GM11168 (cell line): Measurements from ENCODE around the gene MDN1.
"Not testable (repeated sequence)": the region's sequence is repeated elsewhere in the genome, so short reads cannot be mapped to it uniquely, and the experiment has no call there.

Experiments used
- in situ Hi-C: fragments of 300-500 bp; cut with MboI; formaldehyde crosslinking; loops from one replicate; pipeline ENCODE4 v1.12.0; 2022; ENCODE audit warnings: low sequenced_read_pairs; ENCODE audit not compliant: unreplicated experiment

MDN1 gene

DNA sequence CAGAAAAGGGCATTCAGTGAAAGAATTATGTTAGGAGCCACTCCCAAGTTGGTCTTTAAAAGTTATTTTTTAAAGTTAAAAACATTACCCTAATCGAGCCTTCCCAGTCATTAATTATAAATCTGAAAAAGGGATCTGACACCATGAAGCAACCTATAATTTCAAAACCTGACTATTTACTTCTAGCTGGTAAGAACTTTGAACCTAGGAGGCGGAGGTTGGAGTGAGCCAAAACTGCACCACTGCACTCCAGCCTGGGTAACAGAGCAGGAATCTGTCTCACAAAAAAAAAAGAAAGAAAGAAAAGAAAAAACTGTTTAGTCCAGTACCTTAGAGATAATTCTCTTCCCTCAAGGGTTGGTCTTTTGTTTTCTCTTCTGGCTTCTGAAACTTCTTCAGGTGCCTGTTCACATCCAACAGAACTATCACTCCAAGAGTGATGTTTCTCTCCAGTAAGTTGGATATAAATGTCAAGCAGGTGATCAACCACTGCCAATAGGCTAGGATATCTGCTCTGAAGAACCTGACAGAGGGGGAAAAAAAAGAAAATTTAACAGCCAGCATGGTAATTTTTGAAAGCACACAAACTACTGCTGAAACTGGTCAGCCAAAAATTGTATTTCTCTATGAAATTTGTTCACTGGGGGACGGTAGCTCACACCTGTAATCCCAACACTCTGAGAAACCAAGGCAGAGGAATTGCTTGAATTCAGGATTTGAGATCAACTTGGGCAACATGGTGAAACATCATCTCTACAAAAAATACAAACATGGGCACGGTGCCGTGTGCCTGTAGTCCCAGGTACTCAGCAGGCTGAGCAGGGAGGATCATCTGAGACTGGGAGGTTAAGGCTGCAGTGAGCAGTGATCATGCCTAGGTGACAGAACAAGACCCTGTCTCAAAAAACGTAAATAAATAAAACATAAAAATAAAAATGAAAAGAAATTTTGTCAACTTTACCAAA is 38.2 kb downstream of the MDN1 start:
- in situ Hi-C loops = loop anchor here (5.0 kb wide), 1 partner anchor 94 kb away; no protein-coding TSS in a partner anchor

DNA sequence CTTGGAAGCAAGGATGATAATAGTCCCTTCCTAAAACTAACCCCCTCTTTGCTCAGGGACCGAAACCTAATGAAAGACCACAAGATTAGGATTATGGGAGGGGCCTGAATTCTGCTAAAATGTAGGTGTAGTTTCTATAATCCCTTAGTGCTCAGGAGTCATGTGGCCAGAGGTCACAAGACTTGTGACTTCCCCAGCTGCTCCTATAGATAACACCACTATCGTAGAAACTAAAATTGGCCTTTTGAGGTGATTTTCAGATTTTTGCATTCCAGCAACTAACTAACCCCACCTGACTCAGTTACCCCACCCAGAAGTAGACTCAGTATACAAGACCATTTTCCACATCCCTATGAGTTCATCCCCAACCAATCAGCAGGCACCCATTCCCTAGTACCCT is 42.1 kb downstream of the MDN1 start:
- in situ Hi-C loops = no loop called here

DNA sequence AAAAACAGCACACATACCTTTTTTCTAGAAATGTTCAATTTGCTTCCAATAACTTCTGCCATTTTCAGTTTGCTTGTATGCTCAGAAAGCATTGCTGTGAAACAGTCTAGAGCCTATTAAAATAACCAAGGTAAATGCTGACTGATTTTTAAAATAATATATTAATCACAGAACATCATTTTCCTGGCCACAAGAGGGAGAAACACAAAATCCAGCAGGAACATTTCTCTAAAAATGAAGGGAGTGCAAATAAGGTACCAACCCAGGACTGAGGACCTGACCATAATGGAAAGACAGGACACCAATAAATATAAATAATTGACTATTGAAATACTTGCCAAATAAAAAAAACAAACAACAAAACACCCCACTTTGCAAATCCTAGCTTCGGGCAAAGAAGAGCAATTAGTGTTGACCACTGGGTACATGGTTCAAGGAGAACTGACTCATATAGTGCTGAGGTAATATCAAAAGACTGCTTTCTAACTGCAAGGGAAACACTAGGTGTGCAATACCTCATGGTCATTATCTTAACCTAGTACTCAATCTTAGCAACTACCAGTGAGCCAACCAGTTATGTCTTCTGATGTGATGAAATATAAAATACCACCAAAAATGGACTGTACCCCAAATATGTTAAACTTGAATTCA is 42.9 kb downstream of the MDN1 start:
- in situ Hi-C loops = no loop called here

DNA sequence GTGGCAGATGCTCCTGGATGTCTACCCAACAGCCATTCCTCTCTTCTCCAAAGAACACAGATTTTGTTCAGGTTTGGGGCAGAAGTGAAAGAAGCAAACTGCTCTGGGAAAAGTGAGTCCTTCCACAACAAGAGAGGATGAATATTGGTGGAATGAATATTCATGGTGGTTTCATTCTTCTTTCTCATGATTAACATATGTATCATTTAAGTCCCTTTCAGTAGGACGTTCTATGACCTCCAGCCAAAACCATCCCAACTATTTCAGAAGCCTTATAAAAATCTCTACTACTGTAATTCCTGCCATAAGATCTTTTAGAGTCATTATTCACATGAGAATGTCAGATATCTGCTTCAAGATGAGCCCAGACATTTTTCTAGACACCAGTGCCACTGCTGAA is 44.4 kb downstream of the MDN1 start:
- in situ Hi-C loops = no loop called here

DNA sequence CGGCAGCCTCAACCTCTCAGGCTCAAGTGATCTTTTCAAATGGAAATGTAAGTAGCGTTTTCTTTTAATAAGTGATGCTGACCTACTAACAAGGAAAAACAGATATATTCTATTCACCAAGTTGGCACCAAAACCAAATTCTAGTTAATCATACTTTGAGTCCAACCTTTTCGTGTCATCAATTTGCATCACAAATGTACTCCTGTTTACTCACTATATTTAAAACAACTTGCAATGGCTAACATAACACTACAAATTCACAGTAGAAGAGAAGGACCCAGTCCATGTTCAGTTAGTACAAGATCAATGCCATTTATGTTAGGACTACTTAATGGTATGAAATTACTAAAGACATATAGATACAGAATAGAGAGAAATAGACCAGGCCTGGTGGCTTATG is 50.0 kb downstream of the MDN1 start:
- in situ Hi-C loops = no loop called here

DNA sequence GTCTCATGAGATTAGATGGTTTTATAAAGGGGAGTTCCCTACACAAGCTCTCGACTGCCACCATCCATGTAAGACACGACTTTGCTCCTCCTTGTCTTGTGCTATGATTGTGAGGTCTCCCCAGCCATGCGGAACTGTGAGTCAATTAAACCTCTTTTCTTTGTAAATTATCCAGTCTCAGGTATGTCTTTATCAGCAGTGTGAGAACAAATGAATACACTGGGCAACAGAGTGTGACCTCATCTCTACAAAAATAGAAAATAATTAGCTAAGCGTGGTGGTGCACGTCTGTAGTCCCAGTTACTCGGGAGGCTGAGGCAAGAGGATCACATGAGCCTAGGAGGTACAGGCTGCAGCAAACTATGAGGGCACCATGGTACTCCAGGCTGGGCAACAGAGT is 51.3 kb downstream of the MDN1 start:
- in situ Hi-C loops = no loop called here

DNA sequence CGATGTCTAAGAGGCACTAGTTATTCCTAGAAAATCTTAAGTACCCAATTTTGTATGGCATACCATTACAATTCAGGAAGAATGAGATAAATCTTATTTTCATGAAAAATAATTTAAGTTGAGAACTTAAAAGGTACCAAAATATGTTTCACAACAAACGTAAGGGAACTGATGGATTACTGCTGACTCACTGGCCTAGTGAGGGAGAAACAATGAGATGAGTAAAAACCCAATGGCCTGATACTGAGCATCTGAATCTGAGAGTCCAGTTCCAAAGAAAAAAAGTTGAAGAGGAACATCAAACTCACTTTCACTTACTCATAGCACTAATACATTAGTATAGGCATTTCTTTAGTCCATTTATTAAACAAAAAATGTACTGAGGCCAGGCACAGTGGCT is 56.0 kb downstream of the MDN1 start:
- in situ Hi-C loops = no loop called here

DNA sequence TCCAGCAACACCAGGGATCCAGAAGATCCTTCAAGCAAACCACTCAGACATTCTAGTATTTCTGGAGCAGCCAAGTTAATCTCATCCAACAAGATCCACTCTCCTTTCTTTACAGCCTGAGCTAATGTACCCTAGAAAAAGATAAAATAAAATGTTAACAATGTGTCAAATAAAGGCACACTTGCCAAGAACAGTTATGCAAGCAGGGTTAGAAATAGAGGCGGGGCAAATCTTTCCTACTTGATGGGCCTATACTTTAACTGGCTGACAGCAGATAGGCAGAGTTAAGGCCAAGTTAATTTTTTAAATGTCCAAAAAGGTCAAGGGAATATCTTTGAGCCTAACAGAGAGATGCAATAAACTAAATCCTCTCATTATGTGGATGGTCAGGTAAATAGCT is 60.8 kb downstream of the MDN1 start:
- in situ Hi-C loops = no loop called here

DNA sequence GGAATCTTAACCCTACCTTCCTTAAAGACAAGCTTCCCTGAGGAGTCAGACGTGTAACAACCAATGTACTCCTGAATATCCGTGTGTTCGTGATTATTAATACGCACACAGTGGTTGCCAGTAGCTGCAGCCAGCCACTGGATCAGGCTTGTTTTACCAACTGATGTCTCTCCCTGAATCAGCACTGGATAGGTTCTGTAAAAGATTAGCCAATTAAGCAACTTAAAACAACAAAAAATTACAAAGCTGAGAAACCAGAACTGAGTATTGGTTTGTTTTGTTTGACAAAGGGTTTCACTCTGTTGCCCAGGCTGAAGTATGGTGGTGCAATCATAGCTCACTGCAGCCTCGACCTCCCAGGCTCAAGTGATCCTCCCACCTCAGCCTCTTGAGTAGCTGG is 69.3 kb downstream of the MDN1 start:
- in situ Hi-C loops = no loop called here

DNA sequence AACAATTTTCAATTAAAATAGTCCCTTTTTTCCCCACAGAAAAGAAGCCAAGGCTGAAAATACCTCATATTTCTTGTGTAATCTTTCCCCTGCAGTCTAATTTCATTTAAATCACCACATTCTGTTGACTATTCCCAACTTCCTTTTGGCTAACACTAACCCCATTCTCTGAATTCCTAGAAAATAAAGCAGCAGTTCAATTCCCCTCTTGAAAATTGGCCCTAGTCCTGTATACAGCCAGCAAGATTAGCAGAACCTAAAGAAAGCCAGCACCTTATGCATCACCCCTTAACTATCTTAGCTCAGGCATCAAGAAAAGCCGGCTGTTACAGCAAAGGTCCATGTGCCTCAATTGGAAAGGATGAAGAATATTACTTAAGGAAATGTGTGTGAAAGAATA is 69.7 kb downstream of the MDN1 start:
- in situ Hi-C loops = no loop called here

DNA sequence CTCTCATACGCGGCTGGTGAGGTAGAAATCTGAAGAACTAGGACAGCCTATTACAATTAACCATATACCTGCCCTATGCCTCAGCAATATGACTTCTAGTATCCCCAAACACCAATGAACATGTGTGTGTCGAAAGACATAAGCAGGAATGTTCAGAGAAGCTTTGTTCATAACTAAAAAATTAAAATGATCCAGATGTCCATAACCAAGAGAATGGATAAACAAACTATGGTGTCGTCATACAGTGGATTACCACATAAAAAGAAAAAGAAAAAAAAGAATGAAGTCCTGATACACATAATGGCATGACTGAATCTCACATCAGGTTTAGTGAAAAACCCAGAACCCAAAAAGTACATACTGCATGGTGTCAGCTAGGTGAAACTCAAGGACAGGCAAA is 73.9 kb downstream of the MDN1 start:
- in situ Hi-C loops = no loop called here

DNA sequence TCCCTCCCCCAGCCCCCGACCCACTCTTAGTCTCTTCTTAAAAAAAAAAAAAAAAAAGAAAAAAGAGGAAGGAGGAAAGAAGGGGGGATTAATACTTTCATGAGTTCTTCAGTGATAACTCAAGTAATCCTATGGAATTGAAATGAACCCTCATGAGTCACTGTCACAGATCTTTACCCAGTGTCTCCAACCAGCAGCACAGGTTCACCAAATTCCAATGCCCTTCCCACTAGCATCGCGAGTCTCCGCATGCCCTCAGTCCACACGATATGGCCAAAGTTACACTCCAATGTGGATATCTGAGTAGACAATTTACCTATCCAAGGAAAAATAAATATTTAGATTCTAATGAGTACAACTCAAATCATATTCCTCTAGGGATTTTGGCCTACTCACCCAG is 74.5 kb downstream of the MDN1 start:
- in situ Hi-C loops = no loop called here

DNA sequence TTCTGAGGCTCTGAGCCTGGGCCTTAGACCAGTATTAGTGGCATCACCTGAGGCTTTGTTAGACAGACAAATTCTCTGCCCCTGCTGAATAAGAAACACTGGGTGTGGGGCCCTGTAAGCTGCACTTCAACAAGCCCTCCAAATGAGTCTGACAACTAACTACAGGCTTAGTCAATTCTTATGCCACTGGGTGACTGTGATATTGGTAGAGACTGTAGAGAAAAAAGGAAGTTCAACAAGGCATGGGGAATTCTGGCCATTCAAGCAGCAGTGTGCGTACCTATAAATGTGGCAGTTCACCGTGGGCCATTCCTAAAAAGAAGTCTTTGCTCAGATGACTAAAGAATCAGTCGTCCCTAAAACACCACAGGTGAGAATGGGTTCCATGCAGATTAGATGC is 82.7 kb downstream of the MDN1 start:
- in situ Hi-C loops = no loop called here

DNA sequence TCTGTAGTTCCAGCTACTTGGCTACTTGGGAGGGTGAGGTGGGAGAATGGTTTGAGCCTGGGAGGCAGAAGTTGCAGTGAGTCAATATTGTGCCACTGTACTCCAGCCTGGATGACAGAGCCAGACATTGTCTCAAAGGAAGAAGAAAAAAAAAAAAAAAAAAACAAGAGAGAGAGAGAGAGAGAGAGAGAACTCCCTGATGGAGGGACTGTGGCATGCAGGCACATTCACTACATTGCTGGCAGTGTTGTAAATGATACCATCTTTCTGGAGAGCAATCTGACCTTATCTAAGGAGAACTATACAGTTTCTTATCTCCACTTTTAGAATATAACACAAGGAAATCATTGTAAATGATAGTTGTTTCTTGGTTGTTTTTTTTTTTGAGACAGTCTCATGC is 85.1 kb downstream of the MDN1 start:
- in situ Hi-C loops = no loop called here

DNA sequence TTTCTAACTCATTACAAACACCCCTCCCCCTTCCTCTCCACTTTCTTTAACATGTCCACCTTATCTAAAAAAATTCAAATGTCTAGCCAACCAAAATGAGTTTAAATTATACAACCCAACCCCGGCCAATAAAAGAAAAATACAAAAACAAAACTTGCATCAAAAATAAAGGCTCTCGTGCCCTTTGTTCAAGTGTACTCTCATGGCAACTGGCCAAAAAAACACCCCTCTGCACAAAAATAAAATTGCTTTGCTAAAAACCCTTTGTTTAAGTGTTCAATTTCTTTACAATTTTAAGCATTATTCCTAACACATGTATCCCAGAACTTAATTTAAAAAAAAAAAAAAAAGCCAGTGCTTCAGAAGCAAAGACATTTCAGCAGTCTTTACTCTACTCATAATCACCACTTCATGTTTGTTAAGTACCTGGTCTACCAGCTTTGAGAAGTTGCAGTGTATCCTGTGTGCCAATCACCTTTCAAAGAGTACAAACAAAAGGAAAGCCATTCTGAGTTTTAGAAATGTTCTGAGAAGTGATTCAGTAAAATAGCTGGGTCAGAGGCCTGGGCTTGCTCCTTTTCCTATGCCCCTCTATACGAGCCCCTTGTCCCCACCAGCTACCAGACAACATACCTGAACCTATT is 87.5 kb downstream of the MDN1 start:
- in situ Hi-C loops = no loop called here

DNA sequence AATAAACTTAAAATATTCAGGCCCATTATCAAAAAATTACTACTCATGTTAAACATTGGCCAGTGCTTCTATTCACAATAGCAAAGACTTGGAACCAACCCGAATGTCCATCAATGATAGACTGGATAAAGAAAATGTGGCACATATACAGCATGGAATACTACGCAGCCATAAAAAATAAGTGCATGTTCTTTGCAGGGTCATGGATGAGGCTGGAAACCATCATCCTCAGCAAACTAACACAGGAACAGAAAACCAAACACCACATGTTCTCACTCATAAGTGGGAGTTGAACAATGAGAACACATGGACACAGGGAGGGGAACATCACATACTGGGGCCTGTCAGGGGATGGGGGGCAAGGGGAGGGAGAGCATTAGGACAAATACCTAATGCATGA is 88.3 kb downstream of the MDN1 start:
- in situ Hi-C loops = not testable (repeated sequence)

DNA sequence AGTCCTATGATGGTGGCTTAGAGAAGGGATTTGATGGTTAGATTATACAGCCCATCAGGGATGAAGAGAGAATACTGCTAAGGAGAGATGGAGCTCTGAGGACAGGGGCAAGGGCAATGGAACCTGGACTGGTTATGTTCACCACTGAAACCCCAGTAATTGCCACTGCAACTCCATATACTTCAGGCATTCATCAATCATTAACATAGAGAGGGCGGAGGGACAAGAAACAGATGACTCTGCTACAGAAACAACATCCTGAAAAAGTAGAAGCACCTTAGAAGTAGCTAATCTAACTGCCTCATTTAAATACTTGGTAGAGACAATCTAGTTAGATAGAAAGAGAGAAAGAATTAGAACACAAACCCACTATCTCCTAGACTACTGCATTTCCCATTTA is 89.8 kb downstream of the MDN1 start:
- in situ Hi-C loops = no loop called here

DNA sequence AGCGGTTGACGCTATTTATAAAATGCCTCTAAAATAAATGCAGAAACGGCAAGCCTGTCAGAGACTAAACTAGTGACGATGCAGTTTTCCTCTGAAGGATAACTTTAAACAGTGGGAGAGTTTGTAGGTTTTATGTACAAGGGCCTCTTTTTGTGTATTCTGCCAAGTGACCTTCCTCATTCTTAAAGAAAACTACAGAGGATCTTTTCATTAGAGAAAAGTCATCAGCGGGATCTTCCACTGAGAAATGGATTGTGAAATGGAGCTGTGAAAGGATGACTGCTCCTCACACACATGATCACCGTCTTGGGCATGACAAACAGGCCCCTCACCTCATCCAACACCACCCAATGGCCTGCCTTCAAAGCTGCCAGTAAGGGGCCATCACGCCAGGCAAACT is 92.1 kb downstream of the MDN1 start:
- in situ Hi-C loops = no loop called here

DNA sequence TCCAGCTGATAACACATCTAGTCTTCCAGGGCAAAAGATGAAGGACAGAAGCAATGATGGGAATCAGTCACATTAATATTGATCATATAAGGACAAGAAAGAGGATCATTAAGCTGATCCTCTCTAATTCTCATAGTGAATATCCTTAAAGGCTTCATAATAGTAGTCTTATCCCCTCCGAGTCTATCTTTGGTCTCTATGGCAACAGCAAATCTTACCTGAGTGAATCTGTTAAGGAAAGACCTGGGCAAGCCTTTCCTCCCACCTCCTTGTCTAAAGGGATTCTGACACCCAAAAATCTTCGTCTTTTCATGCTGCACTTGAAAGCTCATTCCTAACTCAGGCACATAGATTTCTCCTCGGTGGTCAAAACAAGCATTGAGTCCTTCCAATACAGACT is 94.6 kb downstream of the MDN1 start:
- in situ Hi-C loops = no loop called here

DNA sequence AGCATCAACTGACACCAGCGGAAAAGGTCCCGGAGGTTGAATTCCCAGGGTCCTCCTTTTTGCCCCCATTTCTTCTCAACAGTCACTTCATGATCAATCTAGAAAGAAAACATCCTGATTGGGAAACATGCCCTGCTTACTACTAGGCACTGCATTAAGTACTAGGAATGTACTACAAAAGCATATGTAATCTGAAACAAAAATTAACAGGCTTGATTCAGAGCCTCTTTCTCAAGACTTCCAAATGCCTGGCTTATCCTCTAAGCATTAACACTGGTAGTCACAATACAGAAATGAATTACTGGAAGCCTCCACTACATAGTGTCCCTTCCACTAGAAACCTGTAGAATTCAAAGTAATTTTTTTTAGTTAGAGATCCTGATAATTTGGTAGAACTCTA is 96.5 kb downstream of the MDN1 start:
- in situ Hi-C loops = no loop called here

DNA sequence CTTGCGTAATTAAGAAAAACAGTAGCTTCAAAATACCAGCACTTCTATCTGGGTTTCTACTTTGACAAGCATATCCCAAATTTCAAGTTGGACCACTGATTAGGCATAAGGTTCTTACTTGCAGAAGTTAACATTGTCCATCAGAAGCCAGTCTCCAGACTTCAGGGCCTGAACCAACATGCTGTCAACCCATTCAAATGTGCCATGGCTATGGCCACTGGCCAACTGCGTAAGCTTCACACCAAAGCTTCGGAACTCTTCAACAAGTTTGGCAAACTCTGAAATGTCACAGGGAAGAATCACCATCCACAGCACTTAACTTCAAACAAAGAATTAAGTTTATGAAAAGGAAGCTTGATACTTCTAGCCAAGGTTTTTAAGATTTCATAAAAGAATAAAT is 103.1 kb downstream of the MDN1 start:
- in situ Hi-C loops = no loop called here
